Vagina (tissue), 2 donors: ENCODE data around the gene ACTA1. TPM values are rescaled to one million over a fixed set of nuclear protein-coding genes. Genes with fewer than 3 reads are reported as not detected.

Experiments
- DNase-seq, 2 donors: peaks; one replicate each; pipeline ENCODE4 v3.0.0-alpha.2; 2017; ENCODE audit errors: extremely low spot score in 2 of 2
- H3K27ac ChIP-seq: fragments of 200-600 bp; sonication (generic); one replicate; pipeline ENCODE4 v1.5.1; 2019
- H3K27me3 ChIP-seq: fragments of 200-600 bp; sonication (generic); one replicate; pipeline ENCODE4 v1.5.1; 2019
- H3K36me3 ChIP-seq, 2 donors: fragments of 200-600 bp; sonication (generic); one replicate each; pipeline ENCODE4 v1.5.1; 2017 to 2019
- H3K4me1 ChIP-seq: fragments of 200-600 bp; sonication (generic); one replicate; pipeline ENCODE4 v1.5.1; 2019
- H3K4me3 ChIP-seq, 2 donors: fragments of 200-600 bp; sonication (generic); 1 replicate in 1 of 2; 2 replicates in 1 of 2; pipeline ENCODE4 v1.5.1; 2016 to 2019
- H3K9me3 ChIP-seq: fragments of 200-600 bp; sonication (generic); one replicate; pipeline ENCODE4 v1.5.1; 2019
- CTCF ChIP-seq, 3 experiments: fragments of 450-650 bp in 2 of 3; fragments of 200-600 bp in 1 of 3; sonication (generic) in 1 of 3; IDR thresholded peaks; one replicate each; pipeline ENCODE4 v1.5.1; 2017 to 2019; ENCODE audit warnings: antibody characterized with exemption in 3 of 3, mild to moderate bottlenecking in 2 of 3, moderate library complexity in 2 of 3
- POLR2A ChIP-seq, 2 donors: fragments of 450-650 bp; IDR thresholded peaks; one replicate each; pipeline ENCODE4 v1.6.1; 2017; ENCODE audit warnings: antibody characterized with exemption in 2 of 2, mild to moderate bottlenecking in 2 of 2, moderate library complexity in 2 of 2
- POLR2AphosphoS5 ChIP-seq, 2 donors: sonication (generic); formaldehyde crosslinking; IDR thresholded peaks; one replicate each; pipeline ENCODE4 v1.9.0; 2017; ENCODE audit warnings: antibody characterized with exemption in 2 of 2, mild to moderate bottlenecking in 2 of 2, low read depth in 1 of 2; ENCODE audit not compliant: insufficient read depth in 1 of 2
- intact Hi-C: fragments of 100-400 bp; cut with DNase I; formaldehyde crosslinking; loops from one replicate; pipeline ENCODE4 v1.15.1; 2023
- total RNA-seq: library from RNA; depleted of rRNA; stranded (reverse); fragments of >200 nt; gene quantifications from one replicate; pipeline ENCODE4 v1.2.3, GENCODE V29; 2016

ACTA1 gene
- total RNA-seq, 1 donor from 2014 or later: not detected

GRCh38 chr1:229474509-229474908, 40.6 kb upstream of the ACTA1 start:
- no peak for DNase-seq
- H3K36me3 ChIP-seq: peaks cover 0 to 80% of the 10 kb centered on the region in 2 donors
- intact Hi-C loops: no loop called here

DNA sequence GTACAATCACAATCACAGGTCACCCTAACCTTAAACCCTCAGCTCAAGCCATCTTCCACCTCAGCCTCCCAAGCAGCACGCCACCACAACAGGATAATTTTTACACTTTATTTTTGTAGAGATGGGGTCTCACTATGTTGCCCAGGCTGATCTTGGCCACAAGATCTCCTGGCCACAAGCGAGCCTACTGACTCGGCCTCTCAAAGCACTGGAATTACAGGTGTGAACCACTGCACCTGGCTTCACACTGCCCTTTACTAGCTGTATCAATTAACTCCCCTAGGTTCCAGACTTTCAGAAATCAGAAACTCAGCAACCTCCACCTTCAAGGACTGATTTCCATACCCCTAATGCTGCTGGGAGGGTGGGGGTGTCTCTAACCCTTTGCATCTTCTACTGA, 37.3 kb upstream of the ACTA1 start:
- no peak for DNase-seq
- H3K4me3 ChIP-seq: no peak overlapping the region
- peaks cover 0 to 69% of the 10 kb centered on the region in 2 donors for H3K36me3 ChIP-seq
- H3K4me1 ChIP-seq: no peaks in the 10 kb centered on the region
- no peak overlapping the region for H3K27ac ChIP-seq
- no peaks in the 10 kb centered on the region for H3K27me3 ChIP-seq
- intact Hi-C loops: no loop called here
- TF ChIP-seq POLR2AphosphoS5 (IDR thresholded peaks at IDR 0.05; ENCODE audit: insufficient read depth in 1 of 2, low read depth in 1 of 2): no peak
- TF ChIP-seq POLR2A (IDR thresholded peaks at IDR 0.05): no peak
- TF ChIP-seq CTCF (IDR thresholded peaks at IDR 0.05): no peak
- no peaks in the 10 kb centered on the region for H3K9me3 ChIP-seq

More at GRCh38 chr1:229474509-229474908, 40.6 kb upstream of the ACTA1 start:
- Histone ChIP-seq H3K27ac (no peak overlapping the region), H3K27me3 (no peaks in the 10 kb centered on the region), H3K9me3 (no peaks in the 10 kb centered on the region), H3K4me1 (no peaks in the 10 kb centered on the region), H3K4me3 (no peak overlapping the region)
- TF ChIP-seq POLR2AphosphoS5 (IDR thresholded peaks at IDR 0.05; ENCODE audit: insufficient read depth in 1 of 2, low read depth in 1 of 2): no peak
- TF ChIP-seq CTCF (IDR thresholded peaks at IDR 0.05): no peak
- TF ChIP-seq POLR2A (IDR thresholded peaks at IDR 0.05): no peak

GRCh38 chr1:229470406-229471043, 36.6 kb upstream of the ACTA1 start:
- intact Hi-C loops: no loop called here
- DNase-seq: no peak
- H3K27ac ChIP-seq: no peak overlapping the region
- TF ChIP-seq CTCF (IDR thresholded peaks at IDR 0.05) (no peak), POLR2A (IDR thresholded peaks at IDR 0.05) (no peak), POLR2AphosphoS5 (IDR thresholded peaks at IDR 0.05; ENCODE audit: insufficient read depth in 1 of 2, low read depth in 1 of 2) (no peak)
- no peaks in the 10 kb centered on the region for H3K4me1 ChIP-seq
- peaks cover 0 to 66% of the 10 kb centered on the region in 2 donors for H3K36me3 ChIP-seq
- no peaks in the 10 kb centered on the region for H3K9me3 ChIP-seq
- no peaks in the 10 kb centered on the region for H3K27me3 ChIP-seq
- no peak overlapping the region for H3K4me3 ChIP-seq

- Histone ChIP-seq H3K27ac (no peak overlapping the region), H3K4me1 (no peaks in the 10 kb centered on the region), H3K27me3 (no peaks in the 10 kb centered on the region), H3K36me3 (peaks cover 8 to 69% of the 10 kb centered on the region in 2 donors), H3K4me3 (no peak overlapping the region), H3K9me3 (no peaks in the 10 kb centered on the region)
- no peak for DNase-seq
- TF ChIP-seq CTCF (IDR thresholded peaks at IDR 0.05) (no peak), POLR2AphosphoS5 (IDR thresholded peaks at IDR 0.05; ENCODE audit: insufficient read depth in 1 of 2, low read depth in 1 of 2) (no peak), POLR2A (IDR thresholded peaks at IDR 0.05) (no peak)
- intact Hi-C loops: no loop called here
Observed at GRCh38 chr1:229466887-229467286, 33.0 kb upstream of the ACTA1 start.

- H3K4me1 ChIP-seq: no peaks in the 10 kb centered on the region
- no peak overlapping the region for H3K4me3 ChIP-seq
- intact Hi-C loops: no loop called here
- H3K9me3 ChIP-seq: no peaks in the 10 kb centered on the region
- DNase-seq: no peak
- H3K27me3 ChIP-seq: no peaks in the 10 kb centered on the region
- TF ChIP-seq POLR2A (IDR thresholded peaks at IDR 0.05) (no peak), CTCF (IDR thresholded peaks at IDR 0.05) (no peak), POLR2AphosphoS5 (IDR thresholded peaks at IDR 0.05; ENCODE audit: insufficient read depth in 1 of 2, low read depth in 1 of 2) (no peak)
- H3K36me3 ChIP-seq: peaks cover 8 to 73% of the 10 kb centered on the region in 2 donors
- H3K27ac ChIP-seq: no peak overlapping the region
Observed at GRCh38 chr1:229464672-229465071, 30.8 kb upstream of the ACTA1 start.
